ENCODE measurements around the gene SENP3. TPM values are rescaled to one million over a fixed set of nuclear protein-coding genes. Genes with fewer than 3 reads are reported as not detected.

The SENP3 gene
- total and polyA plus RNA-seq, 11 donors = 26.4 to 65.5 (median 29.1) TPM

- ATAC-seq (no peak), DNase-seq (no peak)
- Histone ChIP-seq H3K9me3 (no peaks in the 10 kb centered on the region), H3K27ac (peak overlapping the region in 1 of 12 donors; percentile 19), H3K27me3 (no peaks in the 10 kb centered on the region), H3K4me3 (no peak overlapping the region), H3K4me1 (peaks cover 11 to 77% (median 35%) of the 10 kb centered on the region in 12 donors), H3K36me3 (peaks cover 0 to 20% (median 5%) of the 10 kb centered on the region in 9 donors)
- 63 to 73% (median 70%) methylated on average over 10 of the region's 10 CpGs for WGBS, 4 donors
- intact Hi-C loops (cut with DNase I) = loop anchor here in 4 of 10 donors (5.0 to 10.0 kb wide), 5 partner anchors 38 to 203 kb away; partner anchors contain the start of genes KCTD11 (in 2 of the 4) and TMEM95 (in 2 of the 4)
- TF ChIP-seq CTCF (IDR thresholded peaks at IDR 0.05) = no peak
- no peak for TF ChIP-seq POLR2A (IDR thresholded peaks at IDR 0.05)
These were observed 6.3 kb upstream of the SENP3 start for GRCh38 chr17:7555320-7555948.

GRCh38 chr17:7556627-7557026 is 5.1 kb upstream of the SENP3 start:
- Histone ChIP-seq H3K27ac (peak overlapping the region in 8 of 12 donors; percentile 90 to 98 (median 94)), H3K27me3 (no peaks in the 10 kb centered on the region), H3K36me3 (peaks cover 0 to 12% (median 0%) of the 10 kb centered on the region in 9 donors), H3K4me3 (no peak overlapping the region), H3K9me3 (no peaks in the 10 kb centered on the region), H3K4me1 (peaks cover 11 to 70% (median 40%) of the 10 kb centered on the region in 12 donors)
- WGBS, 4 donors = 78 to 84% (median 81%) methylated on average over 12 of the region's 12 CpGs
- TF ChIP-seq CTCF (IDR thresholded peaks at IDR 0.05) (no peak), POLR2A (IDR thresholded peaks at IDR 0.05) (no peak)
- DNase-seq (no peak), ATAC-seq (no peak)
- intact Hi-C loops (cut with DNase I) = loop anchor here in 4 of 10 donors (5.0 to 10.0 kb wide), 5 partner anchors 39 to 204 kb away; partner anchors contain the start of genes KCTD11 (in 2 of the 4) and TMEM95 (in 2 of the 4)

- Histone ChIP-seq H3K9me3 (no peaks in the 10 kb centered on the region), H3K4me3 (peak overlapping the region in 7 of 12 donors; percentile 25 to 98 (median 93)), H3K27me3 (no peaks in the 10 kb centered on the region), H3K36me3 (peaks cover 0 to 9% (median 0%) of the 10 kb centered on the region in 9 donors), H3K4me1 (peaks cover 11 to 66% (median 41%) of the 10 kb centered on the region in 12 donors), H3K27ac (peak overlapping the region; percentile 86 to 98 (median 94))
- TF ChIP-seq CTCF (IDR thresholded peaks at IDR 0.05) (no peak), POLR2A (IDR thresholded peaks at IDR 0.05) (no peak)
- no peak for ATAC-seq
- WGBS, 4 donors = 65 to 68% (median 67%) methylated on average over 18 to 19 of the region's 19 CpGs
- intact Hi-C loops (cut with DNase I) = loop anchor here in 4 of 10 donors (5.0 to 10.0 kb wide), 5 partner anchors 40 to 205 kb away; partner anchors contain the start of genes KCTD11 (in 2 of the 4) and TMEM95 (in 2 of the 4)
- DNase-seq = no peak
These were observed 4.5 kb upstream of the SENP3 start for GRCh38 chr17:7557147-7557764.

All from heart left ventricle (tissue), 16 donors.